KMS-11 (cell line): ENCODE results near the gene DNAJC13.

ENCODE experiments used
- H2AFZ ChIP-seq: fragments of 200-600 bp; sonication (generic); 2 replicates; pipeline ENCODE4 v1.6.1; 2016; ENCODE audit warnings: antibody characterized with exemption, mixed run types, low read depth
- H3K27ac ChIP-seq: fragments of 200-600 bp; sonication (generic); 2 replicates; pipeline ENCODE4 v1.6.1; 2016; ENCODE audit warnings: mild to moderate bottlenecking, mixed run types
- H3K27me3 ChIP-seq: fragments of 200-600 bp; sonication (generic); 2 replicates; pipeline ENCODE4 v1.6.1; 2017; ENCODE audit warnings: mild to moderate bottlenecking, low read depth, mixed run types, moderate library complexity; ENCODE audit not compliant: insufficient read depth
- H3K36me3 ChIP-seq: fragments of 200-600 bp; sonication (generic); 2 replicates; pipeline ENCODE4 v1.6.1; 2017; ENCODE audit warnings: mild to moderate bottlenecking, mixed run types; ENCODE audit not compliant: insufficient read depth
- H3K4me1 ChIP-seq: fragments of 200-600 bp; sonication (generic); 2 replicates; pipeline ENCODE4 v1.6.1; 2016; ENCODE audit warnings: mild to moderate bottlenecking, low read depth, mixed run types; ENCODE audit not compliant: poor library complexity, severe bottlenecking
- H3K4me2 ChIP-seq: fragments of 200-600 bp; sonication (generic); 2 replicates; pipeline ENCODE4 v1.7.0; 2016; ENCODE audit warnings: mild to moderate bottlenecking, mixed run types
- H3K4me3 ChIP-seq: fragments of 200-600 bp; sonication (generic); IDR thresholded peaks from 2 replicates; pipeline ENCODE4 v1.6.1; 2017; ENCODE audit warnings: low read depth, low read length, mixed read lengths; ENCODE audit not compliant: insufficient read depth
- H3K79me2 ChIP-seq: fragments of 200-600 bp; sonication (generic); 2 replicates; pipeline ENCODE4 v1.6.1; 2016; ENCODE audit warnings: low read depth, mixed run types; ENCODE audit not compliant: insufficient read depth
- H3K9ac ChIP-seq: fragments of 200-600 bp; sonication (generic); 2 replicates; pipeline ENCODE4 v1.6.1; 2016; ENCODE audit warnings: mild to moderate bottlenecking, mixed run types
- H4K20me1 ChIP-seq: fragments of 200-600 bp; sonication (generic); 2 replicates; pipeline ENCODE4 v1.6.1; 2016; ENCODE audit warnings: mild to moderate bottlenecking, mixed run types; ENCODE audit not compliant: insufficient read depth
- TF ChIP-seq, protein P1 (sequence below): fragments of 200-600 bp; sonication (generic); conservative IDR thresholded peaks from 2 replicates; pipeline ENCODE4 v1.6.1; 2017; ENCODE audit warnings: low read depth, mild to moderate bottlenecking, antibody characterized with exemption, low read length, moderate library complexity, mixed read lengths

The DNAJC13 gene

DNA sequence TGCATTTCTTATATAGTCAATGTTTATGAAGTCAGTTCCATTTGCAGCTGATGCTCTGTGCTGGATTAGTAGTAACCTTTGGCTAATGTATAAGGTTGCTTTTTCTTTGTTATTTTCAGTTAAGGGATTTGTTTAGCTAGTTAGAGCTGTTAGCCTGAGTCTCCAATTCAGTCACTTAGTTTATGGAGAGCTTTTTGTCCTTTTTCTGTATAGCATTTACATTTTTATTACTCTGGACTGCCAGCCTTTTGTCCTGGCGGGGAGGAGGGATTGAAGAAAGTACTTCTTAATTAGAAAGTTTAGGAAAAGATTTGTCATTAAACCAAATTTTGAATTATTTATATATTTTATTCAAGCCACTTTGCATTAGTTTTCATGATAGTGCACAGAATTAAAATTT lies 52.0 kb downstream of the DNAJC13 start:
- Histone ChIP-seq H2AFZ (no peak overlapping the region), H3K79me2 (no peaks in the 10 kb centered on the region), H4K20me1 (no peaks in the 10 kb centered on the region; the same call in 1 of the 2 replicates), H3K4me3 (no peak overlapping the region), H3K4me2 (no peak overlapping the region), H3K27me3 (no peaks in the 10 kb centered on the region), H3K27ac (no peak overlapping the region), H3K36me3 (no peaks in the 10 kb centered on the region), H3K9ac (no peak overlapping the region), H3K4me1 (no peaks in the 10 kb centered on the region)
- TF ChIP-seq, protein P1, sequence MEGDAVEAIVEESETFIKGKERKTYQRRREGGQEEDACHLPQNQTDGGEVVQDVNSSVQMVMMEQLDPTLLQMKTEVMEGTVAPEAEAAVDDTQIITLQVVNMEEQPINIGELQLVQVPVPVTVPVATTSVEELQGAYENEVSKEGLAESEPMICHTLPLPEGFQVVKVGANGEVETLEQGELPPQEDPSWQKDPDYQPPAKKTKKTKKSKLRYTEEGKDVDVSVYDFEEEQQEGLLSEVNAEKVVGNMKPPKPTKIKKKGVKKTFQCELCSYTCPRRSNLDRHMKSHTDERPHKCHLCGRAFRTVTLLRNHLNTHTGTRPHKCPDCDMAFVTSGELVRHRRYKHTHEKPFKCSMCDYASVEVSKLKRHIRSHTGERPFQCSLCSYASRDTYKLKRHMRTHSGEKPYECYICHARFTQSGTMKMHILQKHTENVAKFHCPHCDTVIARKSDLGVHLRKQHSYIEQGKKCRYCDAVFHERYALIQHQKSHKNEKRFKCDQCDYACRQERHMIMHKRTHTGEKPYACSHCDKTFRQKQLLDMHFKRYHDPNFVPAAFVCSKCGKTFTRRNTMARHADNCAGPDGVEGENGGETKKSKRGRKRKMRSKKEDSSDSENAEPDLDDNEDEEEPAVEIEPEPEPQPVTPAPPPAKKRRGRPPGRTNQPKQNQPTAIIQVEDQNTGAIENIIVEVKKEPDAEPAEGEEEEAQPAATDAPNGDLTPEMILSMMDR: no peak

DNA sequence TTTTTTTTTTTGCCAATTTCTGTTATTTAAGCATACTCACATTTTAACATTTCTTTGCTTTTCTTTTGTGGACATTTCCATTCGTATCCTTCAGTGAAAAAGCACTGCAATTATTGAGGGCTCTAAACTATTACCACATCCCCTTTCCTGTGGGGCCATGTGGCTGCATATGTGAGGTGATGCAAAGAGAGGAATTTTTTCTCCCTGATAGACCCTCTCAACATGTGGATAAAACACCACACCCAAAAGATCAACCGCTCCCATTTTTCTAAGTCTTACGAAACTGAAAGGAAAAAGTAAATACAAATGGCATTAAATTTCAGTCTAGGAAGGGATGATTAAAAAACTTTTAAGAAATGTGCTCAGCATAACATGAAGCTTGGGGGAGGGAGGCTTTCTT lies 68.8 kb downstream of the DNAJC13 start:
- Histone ChIP-seq H3K4me1 (peaks cover 23% of the 10 kb centered on the region), H3K36me3 (0 out of 2 replicates have a peak, but pooled peaks cover 4% of the 10 kb centered on the region), H4K20me1 (no peaks in the 10 kb centered on the region), H3K27me3 (no peaks in the 10 kb centered on the region), H3K4me3 (no peak overlapping the region), H3K27ac (no peak overlapping the region), H3K9ac (no peak overlapping the region), H3K4me2 (no peak overlapping the region), H2AFZ (no peak overlapping the region), H3K79me2 (no peaks in the 10 kb centered on the region)
- TF ChIP-seq, protein P1: no peak

DNA sequence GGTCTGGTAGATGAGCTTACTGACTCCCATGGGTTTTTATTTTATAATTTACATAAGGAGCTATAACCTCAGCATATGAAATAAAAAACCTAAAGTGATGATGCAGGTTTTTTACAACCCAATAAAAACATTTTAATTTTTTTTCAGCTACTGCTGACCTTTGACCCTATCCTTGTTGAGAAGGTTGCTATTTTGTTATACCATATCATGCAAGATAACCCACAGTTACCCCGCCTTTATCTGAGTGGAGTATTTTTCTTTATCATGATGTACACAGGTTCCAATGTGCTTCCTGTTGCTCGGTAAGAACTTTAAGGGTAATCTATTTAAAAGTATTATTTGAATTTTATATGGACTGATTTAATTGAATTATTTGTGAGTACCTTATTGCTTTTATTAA lies 70.8 kb downstream of the DNAJC13 start:
- Histone ChIP-seq H3K4me1 (peaks cover 23% of the 10 kb centered on the region), H3K9ac (no peak overlapping the region), H3K79me2 (no peaks in the 10 kb centered on the region), H2AFZ (no peak overlapping the region), H3K27ac (no peak overlapping the region), H3K4me2 (no peak overlapping the region), H3K36me3 (0 out of 2 replicates have a peak, but pooled peaks cover 4% of the 10 kb centered on the region), H4K20me1 (no peaks in the 10 kb centered on the region), H3K27me3 (no peaks in the 10 kb centered on the region), H3K4me3 (no peak overlapping the region)
- TF ChIP-seq, protein P1: no peak

DNA sequence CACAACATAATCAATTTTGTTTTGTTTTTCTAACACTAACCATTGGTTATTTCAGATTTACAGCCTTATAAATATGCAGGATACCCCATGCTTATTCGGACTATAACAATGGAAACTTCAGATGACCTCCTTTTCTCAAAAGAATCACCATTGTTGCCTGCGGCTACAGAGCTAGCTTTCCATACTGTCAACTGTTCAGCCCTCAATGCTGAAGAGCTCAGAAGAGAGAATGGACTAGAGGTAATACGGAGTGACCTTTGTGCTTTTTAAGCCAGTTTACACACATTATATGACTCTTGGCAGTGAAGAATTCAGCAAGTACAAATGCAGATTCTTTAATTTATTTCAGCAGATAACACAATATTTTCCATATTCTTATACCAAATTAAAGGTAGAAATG lies 81.8 kb downstream of the DNAJC13 start:
- no peak overlapping the region for H3K9ac ChIP-seq
- no peak overlapping the region for H3K27ac ChIP-seq
- H3K4me1 ChIP-seq: peaks cover 3% of the 10 kb centered on the region
- H3K79me2 ChIP-seq: no peaks in the 10 kb centered on the region
- no peaks in the 10 kb centered on the region for H3K27me3 ChIP-seq
- H3K4me2 ChIP-seq: no peak overlapping the region
- peaks cover 11% of the 10 kb centered on the region; the same call in 1 of the 2 replicates for H3K36me3 ChIP-seq
- no peak overlapping the region for H3K4me3 ChIP-seq
- H4K20me1 ChIP-seq: no peaks in the 10 kb centered on the region
- H2AFZ ChIP-seq: no peak overlapping the region
- TF ChIP-seq, protein P1: no peak
